IPS-NIHi11 (cell line): ENCODE data around the gene LRRC1.
"Not testable (repeated sequence)": the region's sequence is repeated elsewhere in the genome, so short reads cannot be mapped to it uniquely, and the experiment has no call there.

ENCODE experiments used
- DNase-seq: peaks from one replicate; pipeline ENCODE4 v3.0.0; 2012; ENCODE audit warnings: mixed read lengths, low spot score

The LRRC1 gene

GRCh38 chr6:53794720-53795339, at the start of gene LRRC1:
LRRC1 (plus strand) TSS chr6:53795005; CDS start chr6:53795257, 252 bp downstream.
- DNase-seq, result peak; percentile 93

- DNase-seq, result peak; percentile 22
Measured at GRCh38 chr6:53746442-53747103, 48.2 kb upstream of the LRRC1 start.

DNA sequence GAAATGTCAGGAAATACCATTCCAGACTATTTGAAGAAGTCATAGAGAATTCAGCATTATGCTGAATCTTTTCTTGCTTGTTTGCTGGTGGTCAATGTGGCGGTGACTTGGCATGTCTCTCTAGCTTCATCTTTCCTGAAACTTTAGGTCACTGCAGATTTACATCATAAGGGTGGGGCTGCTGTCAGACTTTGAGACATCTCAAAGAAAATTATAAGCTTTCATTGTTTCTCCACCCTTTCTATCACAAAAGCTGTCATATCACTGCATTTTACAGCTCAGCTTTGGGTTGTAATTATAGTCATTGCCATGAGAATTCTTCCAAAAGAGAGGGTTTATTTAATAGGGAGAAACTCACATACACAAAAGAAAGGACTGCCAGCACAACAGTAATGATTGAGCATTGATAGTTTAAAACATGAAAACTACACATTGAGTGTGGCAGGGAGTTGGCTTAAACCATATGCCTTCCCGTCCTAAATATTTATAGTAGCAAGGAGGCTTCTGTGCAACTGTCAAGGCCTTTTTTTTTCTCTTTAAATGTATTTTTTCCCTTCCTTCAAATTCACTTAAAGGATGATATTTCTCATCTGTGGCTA, 44.7 kb upstream of the LRRC1 start:
- DNase-seq, result no peak

DNA sequence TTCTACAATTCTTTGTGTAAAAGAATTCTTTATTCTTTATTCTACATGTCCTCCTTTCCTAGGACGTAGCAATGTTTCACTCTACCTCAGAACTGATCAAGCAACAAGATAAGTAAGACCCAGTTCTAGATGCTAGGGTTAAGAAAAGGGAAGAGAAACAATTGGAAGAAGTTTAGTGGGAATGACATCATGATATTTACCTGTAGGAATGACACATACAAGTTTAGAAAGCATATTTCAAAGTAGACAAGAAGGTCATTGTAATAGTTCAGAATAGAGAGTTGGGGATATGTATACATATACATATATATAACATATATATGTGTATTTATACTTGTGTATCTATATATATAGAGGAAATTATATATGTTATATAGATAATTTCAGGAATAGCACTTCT, 43.4 kb upstream of the LRRC1 start:
- DNase-seq, result no peak

GRCh38 chr6:53752440-53752839, 42.4 kb upstream of the LRRC1 start:
- no peak for DNase-seq

DNA sequence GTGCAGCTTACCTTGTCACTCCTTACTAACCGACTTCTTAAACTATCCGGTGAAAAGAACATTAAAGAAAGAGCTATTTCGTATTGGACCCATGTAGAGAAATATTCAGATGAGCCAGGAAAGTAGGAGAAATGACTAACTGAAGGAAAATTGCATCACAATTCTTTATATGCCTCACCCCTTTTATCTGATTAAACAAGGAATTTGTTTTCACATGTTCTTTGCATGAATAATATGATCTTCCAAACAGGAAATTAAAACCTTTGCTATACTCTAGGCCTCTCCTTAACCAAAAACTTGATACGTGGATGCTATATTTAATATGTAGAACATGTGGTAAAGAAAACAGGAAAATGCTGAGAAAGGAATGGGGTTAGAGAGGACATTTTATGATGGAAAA, 41.9 kb upstream of the LRRC1 start:
- DNase-seq, result no peak

GRCh38 chr6:53754330-53754729, 40.5 kb upstream of the LRRC1 start:
- DNase-seq, result no peak

- no peak for DNase-seq
Measured at GRCh38 chr6:53756396-53756795, 38.4 kb upstream of the LRRC1 start.

DNA sequence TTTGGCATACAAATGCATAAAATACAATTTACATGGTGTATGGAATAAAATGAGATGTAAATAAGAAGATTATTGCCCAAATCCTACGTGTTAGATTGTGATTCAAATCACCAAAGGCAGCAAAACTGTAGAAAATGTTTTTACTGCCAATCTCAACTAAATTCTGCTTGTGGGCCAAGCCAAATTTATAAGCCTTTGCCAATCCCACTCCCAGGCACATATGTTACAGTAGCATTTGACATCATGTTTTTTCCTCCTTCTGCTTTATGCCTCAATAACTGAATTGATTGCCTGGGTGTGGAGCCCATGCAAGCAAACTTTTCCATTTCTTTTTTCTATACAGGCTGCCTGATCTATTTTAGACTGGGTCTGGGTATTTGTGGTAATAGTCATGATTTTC, 36.3 kb upstream of the LRRC1 start:
- DNase-seq, result no peak

GRCh38 chr6:53761036-53761435, 33.8 kb upstream of the LRRC1 start:
- DNase-seq, result no peak

DNA sequence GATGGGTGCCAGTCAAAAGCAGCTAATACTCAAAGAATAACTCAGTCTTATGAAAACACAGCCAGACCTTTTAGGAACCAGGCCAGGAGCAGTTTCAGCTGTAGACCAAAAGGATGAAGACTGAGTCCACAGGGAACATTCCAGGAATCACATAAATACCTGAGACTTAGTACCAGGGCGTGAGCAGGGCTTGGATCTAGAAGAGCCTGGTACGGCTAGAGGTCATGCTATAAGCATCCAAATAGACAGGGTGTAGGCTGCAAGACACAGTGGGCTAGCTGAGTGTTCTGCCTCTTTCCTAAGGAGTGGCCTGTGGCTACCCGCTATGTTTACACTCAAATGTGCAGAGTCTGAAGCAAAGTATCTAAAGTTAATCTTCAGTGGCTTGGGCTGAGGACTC, 29.5 kb upstream of the LRRC1 start:
- DNase-seq, result no peak

DNA sequence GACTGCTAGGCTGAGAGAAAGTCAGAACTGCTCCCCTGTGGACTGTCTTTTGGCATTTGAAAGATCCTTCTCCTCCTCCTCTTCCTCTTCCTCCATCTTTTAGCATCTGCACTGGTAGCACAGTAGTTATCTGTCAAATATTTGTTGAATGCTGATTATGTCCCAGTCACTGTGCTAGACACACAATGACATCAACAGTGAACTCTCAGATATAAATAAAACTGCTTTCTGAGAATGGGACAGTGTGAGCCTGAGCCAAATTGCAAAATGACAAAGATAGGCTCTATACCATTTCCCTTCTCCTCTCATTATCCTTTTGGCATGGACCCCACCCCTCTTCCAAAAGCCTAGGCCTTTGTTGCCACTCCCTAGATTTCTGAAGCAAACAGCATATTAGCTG, 27.9 kb upstream of the LRRC1 start:
- DNase-seq, result no peak

- DNase-seq, result no peak
Measured at GRCh38 chr6:53767941-53768340, 26.9 kb upstream of the LRRC1 start.

- DNase-seq, result no peak
Measured at GRCh38 chr6:53768636-53769035, 26.2 kb upstream of the LRRC1 start.

DNA sequence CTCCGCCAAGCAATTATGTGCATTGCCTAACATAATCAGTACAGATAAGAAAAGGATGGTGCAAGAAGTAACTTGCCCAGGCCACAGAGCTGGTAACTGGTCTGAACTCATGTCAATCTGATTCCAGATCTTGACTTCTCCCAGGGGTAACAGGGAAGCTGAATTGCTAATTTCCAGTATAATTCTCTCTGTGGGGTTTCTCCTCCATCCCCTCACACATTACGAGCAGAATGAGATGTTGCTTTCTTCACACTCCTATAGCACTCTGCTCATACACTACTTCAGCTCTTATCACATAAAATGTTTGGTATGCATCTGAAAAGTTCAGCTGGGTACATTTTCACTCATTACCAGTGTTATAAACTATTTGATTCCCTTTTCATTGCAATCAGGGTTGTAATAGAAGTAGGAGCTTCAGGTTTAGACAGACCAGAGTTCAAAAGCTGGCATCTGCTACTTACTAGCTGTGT, 24.0 kb upstream of the LRRC1 start:
- DNase-seq, result no peak

DNA sequence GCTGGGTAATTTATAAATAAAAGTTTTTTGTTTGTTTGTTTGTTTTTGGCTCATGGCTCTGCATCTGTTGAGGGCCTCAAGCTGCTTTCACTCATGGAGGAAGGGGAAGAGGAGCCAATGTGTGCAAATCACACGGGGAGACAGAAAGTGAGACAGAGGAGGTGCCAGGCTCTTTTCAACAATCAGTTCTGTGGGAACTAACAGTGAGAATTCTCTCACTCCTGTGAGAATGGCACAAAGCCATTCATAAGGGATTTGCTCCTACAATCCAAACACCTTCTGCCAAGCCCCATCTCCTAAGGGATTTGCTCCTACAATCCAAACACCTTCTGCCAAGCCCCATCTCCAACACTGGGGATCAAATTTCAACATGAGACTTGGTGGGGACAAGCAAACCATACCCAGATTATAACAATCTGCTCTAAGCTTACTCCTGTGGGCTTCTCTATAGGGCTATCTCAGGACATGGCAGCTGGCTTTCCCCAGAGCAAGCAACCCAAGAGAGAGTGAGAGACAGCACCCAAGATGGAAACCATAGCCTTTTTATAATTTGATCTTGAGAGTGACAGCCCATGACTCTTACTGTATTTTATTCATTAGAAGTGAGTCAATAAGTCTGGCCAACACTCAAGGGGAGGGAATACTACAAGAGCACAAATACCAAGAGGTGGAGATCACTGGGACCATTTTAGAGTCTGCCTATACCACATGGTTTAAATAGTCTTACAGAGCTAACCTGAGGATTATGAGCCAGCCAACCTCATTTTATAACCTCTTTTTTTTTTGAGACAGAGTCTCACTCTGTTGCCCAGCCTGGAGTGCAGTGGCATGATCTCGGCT, 22.8 kb upstream of the LRRC1 start:
- DNase-seq, result no peak

GRCh38 chr6:53773044-53773696, 21.6 kb upstream of the LRRC1 start:
- DNase-seq, result no peak

GRCh38 chr6:53776152-53776551, 18.7 kb upstream of the LRRC1 start:
- not testable (repeated sequence) for DNase-seq

DNA sequence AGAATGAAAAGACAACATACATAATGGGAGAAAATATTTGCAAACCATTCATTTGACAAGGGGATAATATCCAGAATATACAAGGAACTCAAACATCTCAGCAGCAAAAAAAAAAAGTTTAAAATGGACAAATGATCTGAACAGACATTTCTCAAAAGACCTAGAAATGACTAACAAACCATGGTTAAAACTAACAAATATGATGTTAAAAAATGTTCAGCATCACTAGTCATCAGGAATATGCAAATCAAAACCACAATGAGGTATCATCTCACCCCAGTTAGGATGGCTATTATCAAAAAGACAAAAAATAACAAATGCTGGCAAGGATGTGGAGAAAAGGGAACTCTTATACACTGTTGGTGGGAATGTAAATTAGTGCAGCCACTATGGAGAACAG, 9.8 kb upstream of the LRRC1 start:
- not testable (repeated sequence) for DNase-seq

DNA sequence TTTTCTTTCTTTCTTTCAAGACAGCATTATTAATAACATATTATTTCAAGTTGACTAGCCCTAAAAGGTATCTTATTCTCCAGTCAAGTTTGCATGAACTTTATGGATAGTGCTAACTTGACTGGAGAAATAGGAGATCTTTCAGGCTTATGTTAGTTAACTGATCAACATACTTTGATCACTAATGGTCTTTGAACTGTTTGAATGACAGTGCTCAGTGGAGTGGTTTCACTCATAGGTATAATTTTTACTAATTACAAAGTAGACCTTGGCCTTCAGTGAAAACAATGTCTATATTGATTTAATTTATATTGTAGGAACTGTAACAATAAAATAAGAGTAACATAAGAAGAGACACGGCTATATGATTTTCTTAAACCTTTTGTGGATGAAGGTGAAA, 8.0 kb upstream of the LRRC1 start:
- no peak for DNase-seq

- no peak for DNase-seq
Measured at GRCh38 chr6:53790886-53791285, 3.9 kb upstream of the LRRC1 start.

- no peak for DNase-seq
Measured at GRCh38 chr6:53792016-53792415, 2.8 kb upstream of the LRRC1 start.
